ENCODE measurements around the gene ICAM1. TPM values are rescaled to one million over a fixed set of nuclear protein-coding genes. Genes with fewer than 3 reads are reported as not detected.
A peak's percentile ranks its signal among the peaks of the same experiment; 100 is the strongest.

The ICAM1 gene
- total RNA-seq, 1 experiment from 2014 or later: 2.3 TPM

GRCh38 chr19:10226376-10227025, 44.4 kb upstream of the ICAM1 start:
- no peaks in the 10 kb centered on the region for H3K4me1 ChIP-seq (ENCODE audit: insufficient read depth, low read length)
- no peak overlapping the region for H4K5ac ChIP-seq (ENCODE audit: insufficient read length, low read depth, low read length)
- H4K20me1 ChIP-seq (ENCODE audit: control insufficient read depth, insufficient read depth, insufficient read length): no peaks in the 10 kb centered on the region
- H3T11ph ChIP-seq (ENCODE audit: low read length): no peak overlapping the region
- no peaks in the 10 kb centered on the region for H3K27me3 ChIP-seq (ENCODE audit: insufficient read depth, low read length)
- no peak overlapping the region for H3K18ac ChIP-seq (ENCODE audit: insufficient read length, low read depth, low read length)
- Mint-ChIP-seq H3K9me3 (no peaks in the 10 kb centered on the region), H3K4me3 (no peak overlapping the region), H3K4me1 (peaks cover 8 to 16% of the 10 kb centered on the region in 2 experiments), H3K27ac (peak overlapping the region in 1 of 3 experiments; percentile 30; a peak in 2 of 7 replicates), H3K27me3 (ENCODE audit: low read depth) (no peaks in the 10 kb centered on the region; the same call in none of the 2 replicates), H3K36me3 (ENCODE audit: insufficient read depth in 1 of 3, low read depth in 3 of 3) (peaks cover 3 to 13% (median 8%) of the 10 kb centered on the region in 3 experiments; a peak in 6 of 7 replicates)
- H3K9ac ChIP-seq (ENCODE audit: extremely low read depth, insufficient read length, low read length): no peak overlapping the region
- no peak overlapping the region for H2BK20ac ChIP-seq (ENCODE audit: low read depth, low read length, poor library complexity, severe bottlenecking)
- no peak overlapping the region for H3K23ac ChIP-seq (ENCODE audit: insufficient read length, low read depth, low read length)
- H3K4me2 ChIP-seq (ENCODE audit: insufficient read depth, insufficient read length, low read length): no peak overlapping the region
- no peak for DNase-seq
- no peaks in the 10 kb centered on the region for H3K79me2 ChIP-seq (ENCODE audit: insufficient read depth, low read length)
- H3K4ac ChIP-seq (ENCODE audit: low read depth, low read length): no peak overlapping the region
- no peak overlapping the region for H3K56ac ChIP-seq (ENCODE audit: insufficient read length, low read depth, low read length)
- no peaks in the 10 kb centered on the region for H3K79me1 ChIP-seq (ENCODE audit: insufficient read depth, low read depth, low read length, poor library complexity, severe bottlenecking)
- H3K27ac ChIP-seq (ENCODE audit: insufficient read length, low read depth, low read length): no peak overlapping the region
- no peak overlapping the region for H2BK5ac ChIP-seq (ENCODE audit: insufficient read length, low read length)
- no peak overlapping the region for H2BK120ac ChIP-seq (ENCODE audit: low read depth, low read length, poor library complexity, severe bottlenecking)
- no peak overlapping the region for H3K14ac ChIP-seq (ENCODE audit: insufficient read depth, low read length)
- no peak overlapping the region for H4K91ac ChIP-seq (ENCODE audit: insufficient read length, low read depth, low read length)
- TF ChIP-seq, protein P1, sequence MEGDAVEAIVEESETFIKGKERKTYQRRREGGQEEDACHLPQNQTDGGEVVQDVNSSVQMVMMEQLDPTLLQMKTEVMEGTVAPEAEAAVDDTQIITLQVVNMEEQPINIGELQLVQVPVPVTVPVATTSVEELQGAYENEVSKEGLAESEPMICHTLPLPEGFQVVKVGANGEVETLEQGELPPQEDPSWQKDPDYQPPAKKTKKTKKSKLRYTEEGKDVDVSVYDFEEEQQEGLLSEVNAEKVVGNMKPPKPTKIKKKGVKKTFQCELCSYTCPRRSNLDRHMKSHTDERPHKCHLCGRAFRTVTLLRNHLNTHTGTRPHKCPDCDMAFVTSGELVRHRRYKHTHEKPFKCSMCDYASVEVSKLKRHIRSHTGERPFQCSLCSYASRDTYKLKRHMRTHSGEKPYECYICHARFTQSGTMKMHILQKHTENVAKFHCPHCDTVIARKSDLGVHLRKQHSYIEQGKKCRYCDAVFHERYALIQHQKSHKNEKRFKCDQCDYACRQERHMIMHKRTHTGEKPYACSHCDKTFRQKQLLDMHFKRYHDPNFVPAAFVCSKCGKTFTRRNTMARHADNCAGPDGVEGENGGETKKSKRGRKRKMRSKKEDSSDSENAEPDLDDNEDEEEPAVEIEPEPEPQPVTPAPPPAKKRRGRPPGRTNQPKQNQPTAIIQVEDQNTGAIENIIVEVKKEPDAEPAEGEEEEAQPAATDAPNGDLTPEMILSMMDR (conservative IDR thresholded peaks at IDR 0.05): no peak
- WGBS (ENCODE audit: extremely low coverage, insufficient read length, low lambda C conversion rate): no CpG with 5 or more reads among the region's 13 CpGs
- H4K8ac ChIP-seq (replicated peaks; ENCODE audit: insufficient read length, low read depth, low read length): no peak overlapping the region
- H2AK5ac ChIP-seq (ENCODE audit: insufficient read length, low read length): no peak overlapping the region
- no peaks in the 10 kb centered on the region for H3K9me3 ChIP-seq (ENCODE audit: control insufficient read depth, low read depth, low read length)
- H2BK15ac ChIP-seq (ENCODE audit: low read depth, low read length): no peak overlapping the region
- H2BK12ac ChIP-seq (ENCODE audit: insufficient read length, low read depth, low read length): no peak overlapping the region
- H3K23me2 ChIP-seq (ENCODE audit: insufficient read length, low read depth, low read length, poor library complexity, severe bottlenecking): peaks cover 13% of the 10 kb centered on the region
- H2AFZ ChIP-seq (ENCODE audit: low read length): no peak overlapping the region
